Measurements from ENCODE around the gene HECTD2. TPM values are rescaled to one million over a fixed set of nuclear protein-coding genes. Genes with fewer than 3 reads are reported as not detected.

The HECTD2 gene
- total RNA-seq, 1 donor from 2014 or later: 17.4 TPM

DNA sequence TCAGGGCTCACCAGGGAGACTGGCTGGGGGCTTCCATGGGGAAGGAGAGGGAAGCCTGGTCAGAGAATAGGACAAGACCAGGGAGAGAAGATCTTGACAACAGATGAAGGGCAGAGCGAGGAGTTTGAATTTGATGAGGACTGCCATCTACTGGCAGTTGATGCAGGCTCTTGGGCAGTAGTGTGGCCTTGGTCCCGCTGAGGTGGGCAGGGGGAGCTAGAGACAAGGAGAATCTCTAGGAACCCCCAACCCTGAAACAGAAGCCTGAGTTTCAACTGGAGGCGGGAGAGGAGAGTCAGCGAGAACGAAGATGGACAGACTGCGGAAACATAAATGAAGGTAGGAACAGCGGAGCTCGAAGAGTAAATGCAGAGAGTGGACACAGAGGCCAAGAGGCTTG, 141.7 kb downstream of the HECTD2 start:
- Mint-ChIP-seq H3K4me3 (ENCODE audit: unreplicated experiment) (no peak overlapping the region), H3K27me3 (ENCODE audit: unreplicated experiment) (no peaks in the 10 kb centered on the region), H3K4me1 (ENCODE audit: unreplicated experiment) (no peaks in the 10 kb centered on the region), H3K27ac (ENCODE audit: unreplicated experiment) (no peak overlapping the region), H3K36me3 (ENCODE audit: low read depth, unreplicated experiment) (peaks cover 4% of the 10 kb centered on the region), H3K9me3 (ENCODE audit: unreplicated experiment) (no peaks in the 10 kb centered on the region)
- peak; percentile 52 for DNase-seq (ENCODE audit: low spot score)
- TF ChIP-seq, protein P1, sequence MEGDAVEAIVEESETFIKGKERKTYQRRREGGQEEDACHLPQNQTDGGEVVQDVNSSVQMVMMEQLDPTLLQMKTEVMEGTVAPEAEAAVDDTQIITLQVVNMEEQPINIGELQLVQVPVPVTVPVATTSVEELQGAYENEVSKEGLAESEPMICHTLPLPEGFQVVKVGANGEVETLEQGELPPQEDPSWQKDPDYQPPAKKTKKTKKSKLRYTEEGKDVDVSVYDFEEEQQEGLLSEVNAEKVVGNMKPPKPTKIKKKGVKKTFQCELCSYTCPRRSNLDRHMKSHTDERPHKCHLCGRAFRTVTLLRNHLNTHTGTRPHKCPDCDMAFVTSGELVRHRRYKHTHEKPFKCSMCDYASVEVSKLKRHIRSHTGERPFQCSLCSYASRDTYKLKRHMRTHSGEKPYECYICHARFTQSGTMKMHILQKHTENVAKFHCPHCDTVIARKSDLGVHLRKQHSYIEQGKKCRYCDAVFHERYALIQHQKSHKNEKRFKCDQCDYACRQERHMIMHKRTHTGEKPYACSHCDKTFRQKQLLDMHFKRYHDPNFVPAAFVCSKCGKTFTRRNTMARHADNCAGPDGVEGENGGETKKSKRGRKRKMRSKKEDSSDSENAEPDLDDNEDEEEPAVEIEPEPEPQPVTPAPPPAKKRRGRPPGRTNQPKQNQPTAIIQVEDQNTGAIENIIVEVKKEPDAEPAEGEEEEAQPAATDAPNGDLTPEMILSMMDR (IDR thresholded peaks at IDR 0.05; ENCODE audit: unreplicated experiment): peak; percentile 29

DNA sequence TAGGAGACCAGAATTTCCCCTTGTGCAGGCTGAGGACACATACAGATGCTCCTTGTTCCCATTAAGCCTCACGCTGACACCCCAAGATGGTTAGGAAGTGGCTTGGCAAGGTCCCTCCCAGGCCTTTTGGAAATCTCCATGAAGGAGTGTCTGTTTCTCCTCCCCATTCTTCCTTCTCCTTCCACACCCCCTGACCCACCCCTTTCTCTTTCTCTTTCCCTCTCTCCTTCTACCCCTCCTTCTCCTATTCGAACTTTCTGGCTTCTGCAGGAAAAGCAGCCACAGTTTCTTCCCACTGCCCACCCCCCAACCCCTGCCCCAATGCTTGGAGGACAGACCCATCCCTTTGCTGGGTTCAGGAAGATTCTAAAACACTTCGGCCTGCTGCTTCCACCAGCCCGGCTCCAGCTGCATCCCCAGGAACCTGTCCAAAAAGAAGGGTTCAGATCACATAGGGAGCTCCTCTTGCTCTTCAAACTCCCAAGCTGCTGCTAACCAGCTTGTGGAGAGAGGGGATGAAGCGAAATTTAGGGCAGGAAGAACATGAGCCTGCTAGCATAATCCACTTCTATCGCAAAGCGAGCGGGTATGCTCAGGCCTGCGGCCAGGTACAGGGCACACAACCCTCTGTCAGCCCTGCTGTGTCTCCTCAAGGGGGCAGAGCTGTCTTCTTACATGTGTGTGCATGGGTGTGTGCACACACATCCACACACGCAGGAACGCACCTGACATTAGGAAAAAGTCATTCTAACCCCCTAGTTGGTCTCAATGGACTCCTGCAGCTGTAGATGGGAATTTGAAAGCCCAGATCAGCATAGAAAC, 142.3 kb downstream of the HECTD2 start:
- Mint-ChIP-seq H3K4me1 (ENCODE audit: unreplicated experiment) (no peaks in the 10 kb centered on the region), H3K27ac (ENCODE audit: unreplicated experiment) (no peak overlapping the region), H3K9me3 (ENCODE audit: unreplicated experiment) (no peaks in the 10 kb centered on the region), H3K4me3 (ENCODE audit: unreplicated experiment) (no peak overlapping the region), H3K27me3 (ENCODE audit: unreplicated experiment) (no peaks in the 10 kb centered on the region), H3K36me3 (ENCODE audit: low read depth, unreplicated experiment) (peaks cover 4% of the 10 kb centered on the region)
- TF ChIP-seq, protein P1 (IDR thresholded peaks at IDR 0.05; ENCODE audit: unreplicated experiment): no peak
- no peak for DNase-seq (ENCODE audit: low spot score)

DNA sequence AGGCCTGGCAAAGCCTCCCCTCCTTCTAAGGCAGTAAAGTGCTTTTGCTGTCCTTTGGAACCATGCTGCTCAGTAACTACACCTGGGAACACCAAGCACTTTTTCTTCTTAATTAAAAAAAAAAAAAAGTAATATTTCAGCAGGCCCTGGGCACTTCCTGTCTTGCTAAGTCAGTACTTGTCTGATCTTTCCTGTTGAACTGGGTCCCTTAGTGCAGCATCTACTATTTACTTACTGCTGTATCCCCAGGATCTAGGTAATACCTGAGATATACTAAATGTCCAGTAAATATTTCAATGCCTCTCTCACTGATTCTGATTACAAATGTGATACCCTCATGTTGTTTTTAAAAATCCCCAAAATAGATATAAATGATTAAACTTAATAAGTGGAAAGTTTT, 145.3 kb downstream of the HECTD2 start:
- TF ChIP-seq, protein P1 (IDR thresholded peaks at IDR 0.05; ENCODE audit: unreplicated experiment): no peak
- no peaks in the 10 kb centered on the region for H3K9me3 Mint-ChIP-seq (ENCODE audit: unreplicated experiment)
- H3K27me3 Mint-ChIP-seq (ENCODE audit: unreplicated experiment): no peaks in the 10 kb centered on the region
- no peak overlapping the region for H3K27ac Mint-ChIP-seq (ENCODE audit: unreplicated experiment)
- no peak for DNase-seq (ENCODE audit: low spot score)
- no peaks in the 10 kb centered on the region for H3K4me1 Mint-ChIP-seq (ENCODE audit: unreplicated experiment)
- H3K36me3 Mint-ChIP-seq (ENCODE audit: low read depth, unreplicated experiment): peaks cover 4% of the 10 kb centered on the region
- H3K4me3 Mint-ChIP-seq (ENCODE audit: unreplicated experiment): no peak overlapping the region

DNA sequence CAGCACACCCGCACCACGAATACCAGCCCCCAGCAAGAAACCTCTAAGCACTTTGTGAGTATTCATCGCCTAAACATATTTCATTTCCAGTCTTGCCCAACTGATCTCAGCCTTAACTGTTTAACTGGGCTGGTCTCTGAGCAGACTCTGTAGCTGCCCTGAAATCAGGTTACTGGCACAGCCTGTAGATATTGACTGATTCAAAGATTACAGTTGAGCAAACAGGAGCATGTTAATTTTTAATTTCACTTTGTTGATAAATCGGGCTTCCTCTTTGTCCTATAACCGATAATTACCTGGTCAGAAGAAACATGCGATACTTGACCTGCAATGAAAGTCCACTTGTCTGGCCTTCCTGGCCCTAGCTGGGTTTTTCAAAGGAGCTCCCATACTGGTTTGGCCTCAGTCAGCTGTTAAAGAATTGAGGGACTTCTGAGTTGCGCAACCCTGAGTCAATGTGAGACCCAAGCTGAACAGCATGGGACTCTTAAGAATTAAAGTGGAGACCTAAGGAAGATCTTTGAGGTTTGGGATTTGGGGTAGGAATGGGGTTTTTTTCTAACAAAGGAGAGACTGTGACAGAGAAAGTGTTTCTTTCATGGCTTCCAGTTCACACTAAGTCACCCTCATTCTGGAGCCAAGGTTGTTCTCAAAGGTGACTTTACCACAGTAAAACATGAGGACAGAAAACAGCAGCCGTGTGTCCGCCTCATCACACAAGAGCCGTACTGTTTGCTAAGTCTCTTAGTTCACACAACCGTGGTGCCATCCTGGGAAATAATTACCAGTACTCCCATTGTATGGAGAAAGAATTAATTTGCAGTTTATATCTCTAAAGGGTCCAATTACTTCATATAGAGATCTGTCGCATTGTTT, 146.8 kb downstream of the HECTD2 start:
- Mint-ChIP-seq H3K27me3 (ENCODE audit: unreplicated experiment) (no peaks in the 10 kb centered on the region), H3K36me3 (ENCODE audit: low read depth, unreplicated experiment) (peaks cover 4% of the 10 kb centered on the region), H3K4me3 (ENCODE audit: unreplicated experiment) (no peak overlapping the region), H3K27ac (ENCODE audit: unreplicated experiment) (no peak overlapping the region), H3K4me1 (ENCODE audit: unreplicated experiment) (no peaks in the 10 kb centered on the region), H3K9me3 (ENCODE audit: unreplicated experiment) (no peaks in the 10 kb centered on the region)
- TF ChIP-seq, protein P1 (IDR thresholded peaks at IDR 0.05; ENCODE audit: unreplicated experiment): no peak
- DNase-seq (ENCODE audit: low spot score): no peak
